Activated CD8-positive, alpha-beta memory T cell treated with anti-CD3 and anti-CD28 coated beads for 1 hour (primary cell): ENCODE measurements around the gene WDR46.
"Not testable (repeated sequence)": the region's sequence is repeated elsewhere in the genome, so short reads cannot be mapped to it uniquely, and the experiment has no call there.

Experiments
- DNase-seq, 2 donors: peaks; one replicate each; pipeline ENCODE4 v3.0.0-alpha.2; 2020; ENCODE audit warnings: low read depth in 1 of 2; ENCODE audit errors: extremely low read depth in 1 of 2

Gene WDR46

DNA sequence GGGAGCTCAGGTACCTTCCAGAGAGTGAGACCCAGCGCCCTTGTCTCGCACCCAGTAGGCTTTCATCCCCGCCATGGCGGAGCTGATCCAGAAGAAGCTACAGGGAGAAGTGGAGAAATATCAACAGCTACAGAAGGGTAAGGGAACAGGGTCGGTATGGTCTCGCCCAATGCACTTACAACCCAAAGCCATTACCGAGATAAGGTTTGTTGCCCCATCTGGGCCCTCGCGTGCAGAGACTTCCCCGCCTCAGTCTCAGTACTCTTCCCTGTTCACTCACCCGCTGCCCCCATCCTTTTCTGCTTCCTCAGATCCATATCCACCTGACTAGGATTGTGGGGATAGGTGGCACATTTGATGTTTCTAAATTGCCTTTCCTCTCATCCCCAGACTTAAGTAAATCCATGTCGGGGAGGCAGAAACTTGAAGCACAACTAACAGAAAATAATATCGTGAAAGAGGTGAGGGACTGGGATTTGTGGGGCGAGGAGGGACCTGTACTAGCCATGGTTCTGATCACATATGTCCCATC lies 811 bp upstream of the WDR46 start:
- no peak for DNase-seq

DNA sequence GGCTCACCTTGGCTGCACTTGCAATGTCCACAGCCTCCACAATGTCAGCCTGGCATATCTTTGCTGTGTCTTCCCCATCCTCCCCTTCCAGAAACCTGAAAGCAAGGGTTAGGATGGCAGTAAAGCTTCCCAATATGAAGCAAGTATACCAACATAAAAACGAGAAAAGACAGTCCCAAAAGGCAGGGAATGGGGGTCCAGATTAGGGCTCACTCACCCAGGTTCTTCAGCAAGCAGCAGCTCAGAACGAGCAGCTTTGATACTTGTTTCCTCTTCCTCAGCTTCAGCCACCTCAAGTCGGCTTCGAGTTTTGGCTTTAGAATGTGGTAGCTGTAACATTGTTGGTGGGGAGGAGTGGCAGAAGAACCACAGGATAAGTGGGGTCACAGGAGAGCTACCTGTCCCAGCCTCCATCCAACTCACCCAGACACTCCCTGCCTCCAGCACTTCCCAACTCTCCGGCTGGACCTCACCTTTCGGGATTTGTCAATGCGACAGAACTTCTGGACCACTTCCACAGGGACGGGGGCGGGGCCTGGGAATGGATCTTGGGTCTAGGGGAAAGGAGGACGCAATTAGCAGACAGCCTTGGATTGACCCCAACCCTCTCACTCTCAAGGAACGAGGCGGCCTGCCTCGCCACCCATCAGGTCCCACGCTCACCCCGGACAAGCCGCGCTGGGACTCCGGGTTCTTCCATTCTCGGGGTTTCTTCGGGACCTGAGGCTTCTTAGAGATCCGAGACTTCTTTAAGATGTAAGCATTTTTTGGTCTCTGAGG lies 708 bp downstream of the WDR46 start:
- DNase-seq, result no peak

GRCh38 chr6:33286946-33287914 lies 1.8 kb downstream of the WDR46 start:
- no peak for DNase-seq

- not testable (repeated sequence) for DNase-seq
These were observed 3.8 kb downstream of the WDR46 start for GRCh38 chr6:33285214-33285613.

- DNase-seq, result no peak
These were observed 8.5 kb downstream of the WDR46 start for GRCh38 chr6:33280539-33280938.

DNA sequence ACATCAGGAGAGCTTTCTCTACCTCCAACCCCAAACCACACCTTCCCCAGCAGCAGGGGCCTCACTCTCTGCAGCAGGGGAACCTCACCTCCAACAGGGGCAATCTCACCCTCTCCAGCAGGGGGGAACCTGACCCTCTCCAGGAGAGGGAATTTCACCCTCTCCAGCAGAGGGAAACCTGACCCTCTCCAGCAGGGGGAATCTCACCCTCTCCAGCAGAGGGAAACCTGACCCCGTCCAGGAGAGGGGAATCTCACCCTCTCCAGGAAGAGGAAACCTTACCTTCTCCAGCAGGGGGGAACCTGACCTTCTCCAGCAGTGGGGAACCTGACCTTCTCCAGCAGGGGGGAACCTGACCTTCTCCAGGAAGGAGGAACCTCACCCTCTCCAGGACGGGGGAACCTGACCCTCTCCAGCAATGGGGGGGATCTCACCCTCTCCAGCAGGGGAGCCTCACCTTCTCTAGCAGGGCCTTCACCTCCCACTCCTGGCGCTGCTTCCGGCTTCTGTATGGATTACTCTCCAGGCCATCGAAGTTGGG lies 9.0 kb downstream of the WDR46 start:
- no peak for DNase-seq

DNA sequence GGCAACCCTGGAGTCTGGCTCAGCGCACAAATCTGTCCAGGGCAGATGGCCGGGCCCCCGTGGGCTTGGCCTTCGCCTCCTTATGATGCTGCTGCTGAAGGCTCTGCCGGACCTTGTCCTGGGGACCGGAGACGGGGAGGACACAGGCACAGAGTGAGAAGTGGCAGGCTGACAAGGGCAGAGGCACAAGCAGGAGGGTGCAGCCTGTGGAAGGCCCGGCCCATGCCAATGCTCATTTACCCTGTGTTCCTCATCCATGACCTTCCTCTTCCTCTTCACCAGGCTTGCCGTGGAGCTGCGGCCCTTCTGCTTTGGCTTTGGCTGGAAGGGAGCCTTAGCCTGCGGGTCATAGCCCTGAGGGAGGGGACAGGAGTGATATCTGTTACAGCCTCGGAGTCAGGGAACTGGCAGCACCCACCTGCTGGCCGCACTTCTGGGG lies 9.8 kb downstream of the WDR46 start:
- no peak for DNase-seq

DNA sequence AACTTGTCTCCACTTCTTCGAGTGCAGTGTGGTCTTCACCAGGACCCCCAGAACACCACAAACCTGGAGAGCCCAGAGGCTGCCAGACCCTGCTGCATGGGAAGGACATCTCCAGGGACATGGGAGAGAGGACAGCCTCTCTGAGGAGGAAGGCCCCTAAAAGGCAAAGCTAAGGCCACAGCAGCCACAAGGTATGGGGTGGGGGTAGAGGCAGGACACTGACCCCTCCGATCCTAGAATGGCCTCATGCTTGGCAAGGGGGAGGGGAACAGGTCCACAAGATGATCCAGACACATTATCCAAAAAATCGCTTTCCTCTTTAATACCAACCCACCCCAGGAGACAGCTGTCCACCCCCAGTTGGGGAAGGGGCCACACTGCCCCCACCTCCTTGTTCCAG lies 10.2 kb downstream of the WDR46 start:
- no peak for DNase-seq

GRCh38 chr6:33278392-33278741 lies 10.7 kb downstream of the WDR46 start:
- DNase-seq, result no peak

DNA sequence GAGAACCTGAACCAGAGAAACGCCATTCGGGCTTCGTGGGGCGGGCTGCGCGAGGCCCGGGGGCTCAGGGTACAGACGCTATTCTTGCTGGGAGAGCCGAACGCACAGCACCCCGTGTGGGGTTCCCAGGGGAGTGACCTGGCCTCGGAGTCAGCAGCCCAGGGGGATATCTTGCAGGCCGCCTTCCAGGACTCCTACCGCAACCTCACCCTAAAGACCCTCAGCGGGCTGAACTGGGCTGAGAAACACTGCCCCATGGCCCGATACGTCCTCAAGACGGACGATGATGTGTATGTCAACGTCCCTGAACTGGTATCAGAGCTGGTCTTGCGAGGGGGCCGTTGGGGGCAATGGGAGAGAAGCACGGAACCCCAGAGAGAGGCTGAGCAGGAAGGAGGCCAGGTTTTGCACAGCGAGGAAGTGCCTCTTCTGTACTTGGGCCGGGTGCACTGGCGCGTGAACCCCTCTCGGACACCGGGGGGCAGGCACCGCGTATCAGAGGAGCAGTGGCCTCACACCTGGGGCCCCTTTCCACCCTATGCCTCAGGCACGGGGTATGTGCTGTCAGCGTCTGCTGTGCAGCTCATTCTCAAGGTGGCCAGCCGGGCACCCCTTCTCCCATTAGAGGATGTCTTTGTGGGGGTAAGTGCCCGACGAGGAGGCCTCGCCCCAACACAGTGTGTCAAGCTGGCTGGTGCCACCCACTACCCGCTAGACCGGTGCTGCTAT lies 11.2 kb downstream of the WDR46 start:
- DNase-seq, result no peak

GRCh38 chr6:33276864-33277662 lies 12.0 kb downstream of the WDR46 start, which contains the start of gene B3GALT4:
Gene B3GALT4, plus strand, starts transcription at chr6:33277123. Its CDS starts 297 bp downstream, at chr6:33277420.
- peak in 1 of 2 donors; percentile 52 for DNase-seq

DNA sequence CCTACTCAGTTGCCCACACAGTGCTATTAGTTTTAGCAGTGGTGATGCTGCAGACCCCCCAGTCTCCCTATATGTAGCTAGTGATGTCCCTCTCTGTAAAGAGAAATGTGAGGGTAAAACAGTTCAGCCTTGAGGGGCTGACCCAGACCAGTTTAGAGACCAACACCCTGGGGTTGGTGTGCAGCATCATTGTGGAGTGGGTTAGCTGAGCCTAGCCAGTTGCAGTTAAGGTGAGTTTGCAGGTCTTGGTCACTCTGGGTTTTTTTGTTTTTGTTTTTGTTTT lies 12.5 kb downstream of the WDR46 start:
- no peak for DNase-seq

GRCh38 chr6:33275795-33276580 lies 13.1 kb downstream of the WDR46 start:
- DNase-seq, result not testable (repeated sequence)

DNA sequence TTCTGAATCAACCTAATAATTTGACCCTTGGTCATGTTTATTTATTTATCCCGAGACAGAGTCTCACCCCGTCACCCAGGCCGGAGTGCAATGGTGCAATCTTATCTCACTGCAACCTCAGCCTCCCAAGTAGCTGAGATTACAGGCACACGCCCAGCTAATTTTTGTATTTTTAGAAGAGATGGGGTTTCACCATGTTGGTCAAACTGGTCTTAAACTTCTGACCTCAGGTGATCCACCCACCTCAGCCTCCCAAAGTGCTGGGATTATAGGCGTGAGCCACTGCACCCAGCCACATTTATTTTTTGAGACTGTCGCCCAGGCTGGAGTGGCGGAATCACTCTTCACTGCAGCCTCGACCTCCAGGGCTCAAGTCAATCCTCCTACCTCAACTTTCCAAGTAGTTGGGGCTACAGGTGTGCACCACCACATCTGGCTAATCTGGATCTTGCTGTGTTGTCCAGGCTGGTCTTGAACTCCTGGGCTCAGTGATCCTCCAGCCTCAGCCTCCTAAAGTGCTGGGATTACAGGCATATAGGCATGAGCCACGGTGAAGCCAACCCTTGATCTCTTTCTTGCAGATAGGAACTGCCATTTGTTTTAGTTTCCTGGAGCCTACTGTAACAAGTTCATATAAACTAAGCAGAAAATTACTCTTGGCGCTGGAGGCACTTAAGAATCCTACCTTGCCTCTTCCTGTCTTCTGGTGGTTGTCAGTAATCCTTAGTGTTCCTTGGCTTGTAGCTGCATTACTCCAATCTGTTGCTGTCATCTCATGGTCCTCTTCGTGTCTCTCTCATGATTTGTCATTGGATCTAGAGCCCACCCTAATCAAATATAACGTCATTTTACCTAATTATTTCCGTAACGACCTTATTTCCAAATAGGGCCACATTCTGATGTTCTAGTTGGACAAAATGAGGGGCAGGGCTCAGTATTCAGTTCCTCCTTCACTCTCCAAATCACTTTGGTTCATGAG lies 14.8 kb downstream of the WDR46 start:
- no peak for DNase-seq

DNA sequence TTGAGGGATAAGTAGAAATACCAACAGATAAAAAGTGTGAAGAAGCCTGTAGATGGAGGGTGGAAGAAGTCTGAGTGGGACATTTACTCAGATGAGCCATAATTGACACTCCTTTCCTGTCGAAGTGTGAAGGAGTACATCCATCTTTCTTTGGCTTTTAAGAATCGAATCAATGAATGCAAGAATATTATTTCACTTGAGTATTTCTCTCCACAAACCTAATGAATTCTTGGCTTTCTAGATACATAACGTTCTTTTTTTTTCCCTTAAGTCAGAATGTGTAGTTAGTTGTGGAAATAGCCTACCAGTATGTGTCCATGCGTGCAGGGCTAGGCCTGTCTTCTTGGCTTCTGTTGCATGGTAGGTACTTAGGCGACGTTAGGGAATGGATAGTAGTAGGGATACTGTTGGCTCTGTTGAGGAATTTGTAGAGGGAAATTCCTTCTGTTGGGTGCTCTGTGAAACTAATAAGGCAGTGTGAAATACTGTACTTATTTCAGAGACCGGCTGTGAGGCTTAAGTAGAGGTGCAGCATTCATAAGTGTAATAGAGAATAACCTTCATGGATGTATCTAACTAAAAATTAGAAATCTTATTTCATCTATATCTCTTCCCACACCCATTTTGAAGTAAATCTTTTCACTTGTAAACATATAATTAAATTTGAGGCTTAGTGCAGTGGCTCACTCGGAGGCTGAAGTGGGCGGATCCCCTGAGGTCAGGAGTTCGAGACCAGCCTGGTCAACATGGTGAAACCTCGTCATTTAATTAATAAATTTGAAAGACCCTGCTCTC lies 15.7 kb downstream of the WDR46 start:
- DNase-seq, result no peak

DNA sequence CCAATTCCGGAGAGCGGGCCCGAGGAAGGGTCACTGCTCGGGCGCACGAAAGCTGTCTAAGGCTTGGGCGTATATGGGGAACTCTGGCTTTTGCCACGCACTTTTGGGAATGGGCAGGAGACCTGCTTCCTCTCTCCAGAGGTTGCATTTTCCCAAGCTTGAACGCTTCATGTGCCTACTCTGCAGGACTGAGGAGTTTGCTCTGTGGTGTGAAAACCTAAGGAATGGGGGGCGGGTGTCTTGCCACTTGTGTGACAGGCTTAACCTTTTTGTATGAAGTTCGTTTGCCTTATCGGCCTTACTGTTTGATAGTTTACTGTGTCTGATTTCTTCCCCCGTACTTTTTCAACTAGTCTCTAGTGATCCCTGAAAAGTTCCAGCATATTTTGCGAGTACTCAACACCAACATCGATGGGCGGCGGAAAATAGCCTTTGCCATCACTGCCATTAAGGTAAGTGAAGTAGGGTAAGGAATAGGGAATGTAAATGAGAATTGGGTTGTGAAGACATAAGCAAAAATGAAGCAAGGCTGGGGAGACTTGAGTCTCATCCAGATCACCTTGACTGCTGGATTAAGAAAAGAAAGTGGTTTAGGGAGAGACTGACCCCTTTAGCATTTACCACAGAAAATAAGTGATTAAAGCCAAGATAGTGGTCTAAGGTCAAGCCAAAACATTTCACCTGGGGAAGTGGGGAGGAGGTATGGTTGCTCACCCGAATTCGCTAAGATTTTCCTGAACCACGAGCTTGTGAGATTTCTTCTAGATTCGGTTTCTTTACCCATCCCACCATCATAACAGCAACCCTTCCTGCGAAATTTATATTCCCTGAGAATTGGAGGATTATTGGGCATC lies 16.5 kb downstream of the WDR46 start:
- DNase-seq, result no peak
